Measurements from ENCODE around the gene EPG5. TPM values are rescaled to one million over a fixed set of nuclear protein-coding genes. Genes with fewer than 3 reads are reported as not detected.

Gene EPG5
- total RNA-seq, 1 experiment from 2014 or later: 16.7 TPM

- Histone ChIP-seq H3K4me3 (ENCODE audit: low read depth, low read length, poor library complexity, severe bottlenecking) (no peak overlapping the region), H3K27ac (ENCODE audit: low read depth, low read length, poor library complexity, severe bottlenecking) (no peak overlapping the region), H3K4me1 (ENCODE audit: insufficient read depth, low read length, poor library complexity, severe bottlenecking) (no peaks in the 10 kb centered on the region), H3K36me3 (ENCODE audit: insufficient read depth, low read length, poor library complexity, severe bottlenecking) (no peaks in the 10 kb centered on the region), H3K9me3 (ENCODE audit: low read depth, low read length, poor library complexity, severe bottlenecking) (no peaks in the 10 kb centered on the region), H3K27me3 (replicated peaks; ENCODE audit: insufficient read depth, low read depth, low read length, poor library complexity) (no peaks in the 10 kb centered on the region)
- ChIA-PET CTCF (no interaction called here), POLR2A (ENCODE audit: low non-redundant PET) (no interaction called here)
- no TSS peak for BruUV-seq (replicated peaks)
- intact Hi-C loops (cut with micrococcal nuclease; ENCODE audit: unreplicated experiment): no loop called here
- TF ChIP-seq EZH2 (IDR thresholded peaks at IDR 0.05; ENCODE audit: borderline replicate concordance, low read depth, low read length, poor library complexity, severe bottlenecking) (no peak), CTCF (conservative IDR thresholded peaks at IDR 0.05; ENCODE audit: low read depth, low read length) (no peak)
- DNase-seq (ENCODE audit: low spot score): no peak
Observed at GRCh38 chr18:46007165-46007564, 40.0 kb upstream of the EPG5 start.

GRCh38 chr18:46002934-46003333 lies 35.8 kb upstream of the EPG5 start:
- no peaks in the 10 kb centered on the region for H3K36me3 ChIP-seq (ENCODE audit: insufficient read depth, low read length, poor library complexity, severe bottlenecking)
- no peak overlapping the region for H3K27ac ChIP-seq (ENCODE audit: low read depth, low read length, poor library complexity, severe bottlenecking)
- TF ChIP-seq EZH2 (IDR thresholded peaks at IDR 0.05; ENCODE audit: borderline replicate concordance, low read depth, low read length, poor library complexity, severe bottlenecking): no peak
- no peak for TF ChIP-seq CTCF (conservative IDR thresholded peaks at IDR 0.05; ENCODE audit: low read depth, low read length)
- CTCF ChIA-PET: no interaction called here
- no peaks in the 10 kb centered on the region for H3K27me3 ChIP-seq (replicated peaks; ENCODE audit: insufficient read depth, low read depth, low read length, poor library complexity)
- H3K4me3 ChIP-seq (ENCODE audit: low read depth, low read length, poor library complexity, severe bottlenecking): no peak overlapping the region
- intact Hi-C loops (cut with micrococcal nuclease; ENCODE audit: unreplicated experiment): no loop called here
- H3K9me3 ChIP-seq (ENCODE audit: low read depth, low read length, poor library complexity, severe bottlenecking): no peaks in the 10 kb centered on the region
- BruUV-seq (replicated peaks): no TSS peak
- no peaks in the 10 kb centered on the region for H3K4me1 ChIP-seq (ENCODE audit: insufficient read depth, low read length, poor library complexity, severe bottlenecking)
- no peak for DNase-seq (ENCODE audit: low spot score)
- POLR2A ChIA-PET (ENCODE audit: low non-redundant PET): no interaction called here

GRCh38 chr18:46001892-46002291 lies 34.8 kb upstream of the EPG5 start:
- intact Hi-C loops (cut with micrococcal nuclease; ENCODE audit: unreplicated experiment): no loop called here
- H3K27ac ChIP-seq (ENCODE audit: low read depth, low read length, poor library complexity, severe bottlenecking): no peak overlapping the region
- TF ChIP-seq EZH2 (IDR thresholded peaks at IDR 0.05; ENCODE audit: borderline replicate concordance, low read depth, low read length, poor library complexity, severe bottlenecking) (no peak), CTCF (conservative IDR thresholded peaks at IDR 0.05; ENCODE audit: low read depth, low read length) (no peak)
- no peak for DNase-seq (ENCODE audit: low spot score)
- POLR2A ChIA-PET (ENCODE audit: low non-redundant PET): no interaction called here
- no peaks in the 10 kb centered on the region for H3K4me1 ChIP-seq (ENCODE audit: insufficient read depth, low read length, poor library complexity, severe bottlenecking)
- no TSS peak for BruUV-seq (replicated peaks)
- no peaks in the 10 kb centered on the region for H3K9me3 ChIP-seq (ENCODE audit: low read depth, low read length, poor library complexity, severe bottlenecking)
- H3K27me3 ChIP-seq (replicated peaks; ENCODE audit: insufficient read depth, low read depth, low read length, poor library complexity): no peaks in the 10 kb centered on the region
- CTCF ChIA-PET: no interaction called here
- H3K4me3 ChIP-seq (ENCODE audit: low read depth, low read length, poor library complexity, severe bottlenecking): no peak overlapping the region
- no peaks in the 10 kb centered on the region for H3K36me3 ChIP-seq (ENCODE audit: insufficient read depth, low read length, poor library complexity, severe bottlenecking)
